Mesendoderm (in vitro differentiated cells): ENCODE measurements around the gene EEPD1.

Experiments used
- DNase-seq: peaks from one replicate; pipeline ENCODE4 v3.0.0; 2013
- H2AK5ac ChIP-seq: 2 replicates; pipeline ENCODE4 v1.6.1; 2013; ENCODE audit warnings: low read length, inconsistent platforms
- H2BK120ac ChIP-seq: 2 replicates; pipeline ENCODE4 v1.6.1; 2013; ENCODE audit warnings: low read depth, mild to moderate bottlenecking, low read length, moderate library complexity, mixed read lengths
- H2BK15ac ChIP-seq: replicated peaks from 2 replicates; pipeline ENCODE4 v1.6.1; 2013; ENCODE audit warnings: low read depth, mild to moderate bottlenecking, moderate library complexity
- H2BK5ac ChIP-seq: 2 replicates; pipeline ENCODE4 v1.6.1; 2013; ENCODE audit warnings: low read length, inconsistent platforms
- H3K18ac ChIP-seq: 2 replicates; pipeline ENCODE4 v1.6.1; 2013; ENCODE audit warnings: mild to moderate bottlenecking, low read length, mixed read lengths
- H3K23ac ChIP-seq: one replicate; pipeline ENCODE4 v1.6.1; 2013; ENCODE audit warnings: low read length
- H3K27ac ChIP-seq: 2 replicates; pipeline ENCODE4 v1.5.1; 2013; ENCODE audit warnings: low read depth, mild to moderate bottlenecking, inconsistent platforms, low read length, moderate library complexity
- H3K27me3 ChIP-seq: 2 replicates; pipeline ENCODE4 v1.6.1; 2013; ENCODE audit warnings: low read length, control low read depth, mild to moderate bottlenecking, inconsistent platforms; ENCODE audit not compliant: insufficient read depth, poor library complexity
- H3K36me3 ChIP-seq: 2 replicates; pipeline ENCODE4 v1.6.1; 2013; ENCODE audit warnings: low read length, inconsistent platforms; ENCODE audit not compliant: control insufficient read depth, insufficient read depth
- H3K4ac ChIP-seq: one replicate; pipeline ENCODE4 v1.6.1; 2013; ENCODE audit warnings: low read depth, mild to moderate bottlenecking, low read length, moderate library complexity
- H3K4me1 ChIP-seq: 2 replicates; pipeline ENCODE4 v1.6.1; 2013; ENCODE audit warnings: low read depth, low read length, inconsistent platforms; ENCODE audit not compliant: control insufficient read depth
- H3K4me2 ChIP-seq: 2 replicates; pipeline ENCODE4 v1.6.1; 2013; ENCODE audit warnings: low read length
- H3K4me3 ChIP-seq: 2 replicates; pipeline ENCODE4 v1.5.1; 2013; ENCODE audit warnings: mild to moderate bottlenecking, low read length
- H3K56ac ChIP-seq: one replicate; pipeline ENCODE4 v1.6.1; 2013; ENCODE audit warnings: low read length
- H3K79me1 ChIP-seq: 2 replicates; pipeline ENCODE4 v1.6.1; 2013; ENCODE audit warnings: low read length, inconsistent platforms
- H3K79me2 ChIP-seq: 2 replicates; pipeline ENCODE4 v1.6.1; 2013; ENCODE audit warnings: mild to moderate bottlenecking, low read length; ENCODE audit not compliant: control insufficient read depth, insufficient read depth
- H3K9ac ChIP-seq: 2 replicates; pipeline ENCODE4 v1.6.1; 2013; ENCODE audit warnings: low read length, inconsistent platforms
- H4K5ac ChIP-seq: one replicate; pipeline ENCODE4 v1.6.1; 2013; ENCODE audit warnings: low read length
- H4K8ac ChIP-seq: one replicate; pipeline ENCODE4 v1.6.1; 2013; ENCODE audit warnings: low read depth, mild to moderate bottlenecking, control low read depth, low read length, moderate library complexity
- WGBS: extraction: QIAGEN DNeasy Blood & Tissue Kit; methylation state at CpG from one replicate; pipeline ENCODE4 v1.1.7; 2013; ENCODE audit warnings: low lambda C conversion rate, missing lambda C conversion rate; ENCODE audit not compliant: insufficient coverage; ENCODE audit errors: extremely low coverage; 5-methylcytosine and 5-hydroxymethylcytosine counted together

Gene EEPD1

GRCh38 chr7:36203071-36203790, 50.2 kb downstream of the EEPD1 start:
- Histone ChIP-seq H3K36me3 (no peaks in the 10 kb centered on the region), H3K27me3 (no peaks in the 10 kb centered on the region), H3K56ac (no peak overlapping the region), H2BK120ac (no peak overlapping the region), H4K5ac (no peak overlapping the region), H3K18ac (no peak overlapping the region), H3K79me2 (no peaks in the 10 kb centered on the region), H2BK15ac (no peak overlapping the region), H3K4me1 (peaks cover 5% of the 10 kb centered on the region), H4K8ac (no peak overlapping the region), H3K79me1 (no peaks in the 10 kb centered on the region), H2AK5ac (no peak overlapping the region), H3K27ac (no peak overlapping the region), H3K23ac (no peak overlapping the region), H3K9ac (no peak overlapping the region), H3K4me3 (no peak overlapping the region), H3K4me2 (no peak overlapping the region), H3K4ac (no peak overlapping the region), H2BK5ac (no peak overlapping the region)
- DNase-seq = peak; percentile 27
- no CpG with 5 or more reads among the region's 8 CpGs for WGBS

GRCh38 chr7:36204044-36204663, 51.1 kb downstream of the EEPD1 start:
- Histone ChIP-seq H2BK15ac (no peak overlapping the region), H2BK120ac (no peak overlapping the region), H3K4ac (no peak overlapping the region), H3K4me3 (no peak overlapping the region), H3K23ac (no peak overlapping the region), H2AK5ac (no peak overlapping the region), H3K27ac (no peak overlapping the region), H3K4me1 (peaks cover 6% of the 10 kb centered on the region), H3K18ac (no peak overlapping the region), H3K36me3 (no peaks in the 10 kb centered on the region), H3K4me2 (no peak overlapping the region), H3K79me1 (no peaks in the 10 kb centered on the region), H3K9ac (no peak overlapping the region), H3K56ac (no peak overlapping the region), H4K5ac (no peak overlapping the region), H2BK5ac (no peak overlapping the region), H3K79me2 (no peaks in the 10 kb centered on the region), H4K8ac (no peak overlapping the region), H3K27me3 (no peaks in the 10 kb centered on the region)
- no peak for DNase-seq
- no CpG with 5 or more reads among the region's 5 CpGs for WGBS

DNA sequence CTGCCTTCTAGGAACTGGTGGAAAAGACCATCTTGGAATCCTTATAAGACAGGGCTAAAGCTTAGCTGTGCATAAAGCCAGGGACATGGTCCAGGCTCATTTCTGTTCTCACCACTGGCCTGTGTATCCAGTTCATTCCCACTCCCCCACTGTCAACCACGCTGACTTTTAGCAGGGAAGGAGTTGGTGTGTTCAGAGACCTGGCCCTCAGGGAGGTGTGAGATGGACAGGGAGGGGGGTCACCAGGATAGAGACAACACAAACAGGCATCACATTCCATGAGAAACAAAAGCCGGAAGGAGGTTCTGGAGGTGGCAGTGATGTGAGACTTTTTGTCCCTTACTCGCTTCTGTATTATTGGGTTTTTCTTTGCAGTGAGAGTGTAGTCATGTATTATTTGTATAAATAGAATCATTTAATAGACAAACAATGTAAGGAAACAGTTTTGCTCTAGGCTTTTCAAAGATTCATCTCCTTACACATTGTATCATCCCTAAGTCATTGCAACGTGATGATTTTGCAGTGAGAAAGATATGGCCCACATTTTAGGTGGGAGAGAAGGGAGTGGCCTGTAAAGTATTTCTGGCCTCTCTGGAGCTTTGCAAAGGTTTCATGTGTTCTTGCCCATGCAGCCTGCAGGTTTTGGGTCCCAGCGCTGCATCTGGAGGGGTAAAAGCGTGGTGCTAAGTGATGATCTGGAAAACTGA, 52.0 kb downstream of the EEPD1 start:
- Histone ChIP-seq H4K8ac (no peak overlapping the region), H3K4me2 (no peak overlapping the region), H3K4me1 (peaks cover 6% of the 10 kb centered on the region), H3K4me3 (no peak overlapping the region), H4K5ac (no peak overlapping the region), H3K18ac (no peak overlapping the region), H3K56ac (no peak overlapping the region), H3K27ac (no peak overlapping the region), H3K9ac (no peak overlapping the region), H2BK15ac (no peak overlapping the region), H3K79me1 (no peaks in the 10 kb centered on the region), H3K4ac (no peak overlapping the region), H3K23ac (no peak overlapping the region), H2BK5ac (no peak overlapping the region), H2AK5ac (no peak overlapping the region), H3K79me2 (no peaks in the 10 kb centered on the region), H3K27me3 (no peaks in the 10 kb centered on the region), H3K36me3 (no peaks in the 10 kb centered on the region), H2BK120ac (no peak overlapping the region)
- no CpG with 5 or more reads among the region's 6 CpGs for WGBS
- peak; percentile 49 for DNase-seq

DNA sequence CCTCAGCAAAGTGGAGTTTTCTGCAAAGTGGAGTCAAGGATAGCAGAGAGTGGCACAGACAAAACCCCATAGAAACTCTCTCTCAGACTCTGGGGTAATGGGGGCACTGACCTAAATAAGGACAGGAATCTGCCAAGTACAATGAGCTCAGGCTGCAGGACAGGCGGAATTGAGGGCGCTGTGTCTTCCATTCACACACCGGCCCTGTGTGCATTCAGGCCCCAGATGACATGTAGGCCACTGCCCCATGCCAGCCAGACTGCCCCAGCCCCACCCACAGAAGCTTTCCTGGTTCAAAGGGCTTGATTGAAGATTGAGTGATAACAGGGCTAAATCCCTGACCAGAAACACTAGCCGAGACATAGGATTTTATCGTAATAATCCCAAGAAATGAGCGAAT, 52.7 kb downstream of the EEPD1 start:
- H3K79me1 ChIP-seq = no peaks in the 10 kb centered on the region
- H2BK5ac ChIP-seq = no peak overlapping the region
- no peaks in the 10 kb centered on the region for H3K27me3 ChIP-seq
- H3K23ac ChIP-seq = no peak overlapping the region
- no peak overlapping the region for H2AK5ac ChIP-seq
- no CpG with 5 or more reads among the region's 6 CpGs for WGBS
- H3K4me1 ChIP-seq = peaks cover 6% of the 10 kb centered on the region
- H3K56ac ChIP-seq = peak overlapping the region; percentile 37
- H3K4me2 ChIP-seq = no peak overlapping the region
- H3K18ac ChIP-seq = no peak overlapping the region
- no peak overlapping the region for H3K4me3 ChIP-seq
- no peaks in the 10 kb centered on the region for H3K36me3 ChIP-seq
- H3K79me2 ChIP-seq = no peaks in the 10 kb centered on the region
- no peak overlapping the region for H2BK120ac ChIP-seq
- H3K4ac ChIP-seq = no peak overlapping the region
- DNase-seq = no peak
- no peak overlapping the region for H2BK15ac ChIP-seq
- no peak overlapping the region for H4K5ac ChIP-seq
- no peak overlapping the region for H3K9ac ChIP-seq
- no peak overlapping the region for H4K8ac ChIP-seq
- no peak overlapping the region for H3K27ac ChIP-seq

DNA sequence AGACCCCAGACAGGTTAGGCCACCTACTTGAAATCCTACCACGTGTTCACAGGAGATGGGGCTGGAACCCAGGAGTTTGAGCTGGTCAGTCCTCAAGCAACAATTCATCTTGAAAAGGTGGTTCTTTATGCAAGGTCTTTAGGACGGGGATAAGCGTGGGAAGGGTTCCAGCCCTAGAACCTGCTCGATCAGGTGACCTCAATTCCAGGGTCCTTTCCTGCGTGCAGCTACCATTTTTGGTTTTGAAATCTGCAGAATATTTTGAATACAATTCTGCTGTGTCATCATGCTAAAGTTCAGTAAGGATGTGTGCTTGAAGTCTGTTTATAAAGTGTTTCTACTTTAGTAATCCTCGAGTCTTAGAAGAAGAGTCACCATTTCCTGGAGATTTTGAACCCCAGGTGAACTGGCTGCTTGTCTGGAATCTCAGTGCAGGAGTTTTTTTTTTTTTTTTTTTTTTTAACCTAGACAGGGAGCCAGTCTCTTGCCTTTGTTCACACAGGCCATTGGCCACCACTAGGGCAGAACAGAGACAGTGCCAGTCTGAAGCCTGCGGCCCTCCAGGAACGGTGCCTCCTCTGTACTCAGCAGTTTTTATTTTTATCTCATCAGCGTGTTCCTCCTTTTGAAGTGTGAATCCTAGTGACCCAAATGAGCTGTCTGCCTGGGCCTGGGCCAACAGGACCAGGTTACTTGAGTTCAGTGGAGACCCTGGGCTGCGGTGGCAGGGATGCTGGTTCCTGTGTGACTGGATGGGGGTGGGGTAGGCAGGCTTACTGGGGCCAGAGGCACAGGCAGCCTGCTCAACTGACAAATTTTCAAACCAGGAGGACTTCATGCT, 54.6 kb downstream of the EEPD1 start:
- Histone ChIP-seq H3K27me3 (no peaks in the 10 kb centered on the region), H3K79me1 (no peaks in the 10 kb centered on the region), H4K5ac (no peak overlapping the region), H3K4me1 (peaks cover 6% of the 10 kb centered on the region), H3K4me2 (no peak overlapping the region), H3K27ac (no peak overlapping the region), H2BK15ac (no peak overlapping the region), H2AK5ac (no peak overlapping the region), H3K79me2 (no peaks in the 10 kb centered on the region), H3K18ac (peak overlapping the region; percentile 0), H3K4me3 (no peak overlapping the region), H3K9ac (no peak overlapping the region), H2BK120ac (no peak overlapping the region), H2BK5ac (no peak overlapping the region), H3K36me3 (no peaks in the 10 kb centered on the region), H3K56ac (peak overlapping the region; percentile 27), H3K23ac (no peak overlapping the region), H4K8ac (no peak overlapping the region), H3K4ac (no peak overlapping the region)
- DNase-seq = no peak
- WGBS = no CpG with 5 or more reads among the region's 10 CpGs
